ENCODE measurements around the gene ITPKA.

The ITPKA gene

DNA sequence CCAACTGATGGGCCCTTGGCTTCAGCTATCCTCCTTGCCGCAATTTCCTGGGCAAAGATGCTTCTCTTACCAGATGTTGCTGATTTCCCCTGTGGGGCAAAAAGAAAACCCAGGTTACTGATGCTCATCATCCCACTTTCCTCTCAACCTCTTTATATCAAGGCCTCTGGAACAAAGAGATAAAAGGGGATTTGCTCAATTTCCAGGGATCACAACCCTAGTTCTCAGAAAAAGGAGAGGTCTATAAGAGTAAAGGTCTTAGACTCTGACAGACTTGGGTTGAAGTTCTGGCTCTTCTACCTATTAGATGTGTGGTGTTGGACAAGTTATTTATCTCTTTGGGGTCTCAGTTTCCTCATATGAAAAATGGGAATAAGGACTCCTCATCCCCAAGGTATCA, 41.9 kb downstream of the ITPKA start:
- TF ChIP-seq, protein P1, sequence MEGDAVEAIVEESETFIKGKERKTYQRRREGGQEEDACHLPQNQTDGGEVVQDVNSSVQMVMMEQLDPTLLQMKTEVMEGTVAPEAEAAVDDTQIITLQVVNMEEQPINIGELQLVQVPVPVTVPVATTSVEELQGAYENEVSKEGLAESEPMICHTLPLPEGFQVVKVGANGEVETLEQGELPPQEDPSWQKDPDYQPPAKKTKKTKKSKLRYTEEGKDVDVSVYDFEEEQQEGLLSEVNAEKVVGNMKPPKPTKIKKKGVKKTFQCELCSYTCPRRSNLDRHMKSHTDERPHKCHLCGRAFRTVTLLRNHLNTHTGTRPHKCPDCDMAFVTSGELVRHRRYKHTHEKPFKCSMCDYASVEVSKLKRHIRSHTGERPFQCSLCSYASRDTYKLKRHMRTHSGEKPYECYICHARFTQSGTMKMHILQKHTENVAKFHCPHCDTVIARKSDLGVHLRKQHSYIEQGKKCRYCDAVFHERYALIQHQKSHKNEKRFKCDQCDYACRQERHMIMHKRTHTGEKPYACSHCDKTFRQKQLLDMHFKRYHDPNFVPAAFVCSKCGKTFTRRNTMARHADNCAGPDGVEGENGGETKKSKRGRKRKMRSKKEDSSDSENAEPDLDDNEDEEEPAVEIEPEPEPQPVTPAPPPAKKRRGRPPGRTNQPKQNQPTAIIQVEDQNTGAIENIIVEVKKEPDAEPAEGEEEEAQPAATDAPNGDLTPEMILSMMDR (IDR thresholded peaks at IDR 0.05; ENCODE audit: borderline replicate concordance, control extremely low read depth, extremely low read depth, insufficient read depth, missing control alignments) = no peak
- in situ Hi-C loops (cut with MboI; ENCODE audit: low sequenced_read_pairs, unreplicated experiment) = no loop called here
- no peak for DNase-seq (ENCODE audit: low spot score)

DNA sequence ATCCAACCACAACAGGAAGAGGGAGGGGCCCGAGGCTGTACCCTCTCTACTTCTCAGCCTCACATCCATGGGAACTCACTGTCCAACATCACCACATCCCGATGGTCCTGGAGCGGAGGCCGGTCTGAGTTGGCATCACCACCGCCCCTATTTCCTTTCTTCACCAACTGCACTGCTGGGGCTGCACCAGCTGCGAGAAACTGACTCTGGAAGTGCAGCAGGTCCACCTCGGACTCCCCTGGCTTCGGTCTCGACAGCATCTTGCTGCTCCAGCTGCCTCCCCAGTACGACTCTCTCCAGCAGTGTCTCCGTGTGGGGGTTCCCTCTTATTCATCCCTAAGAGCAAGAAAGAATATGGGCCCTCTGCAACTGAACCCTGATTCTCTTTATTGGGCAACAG, 43.2 kb downstream of the ITPKA start:
- in situ Hi-C loops (cut with MboI; ENCODE audit: low sequenced_read_pairs, unreplicated experiment) = no loop called here
- no peak for DNase-seq (ENCODE audit: low spot score)
- TF ChIP-seq, protein P1 (IDR thresholded peaks at IDR 0.05; ENCODE audit: borderline replicate concordance, control extremely low read depth, extremely low read depth, insufficient read depth, missing control alignments) = no peak

DNA sequence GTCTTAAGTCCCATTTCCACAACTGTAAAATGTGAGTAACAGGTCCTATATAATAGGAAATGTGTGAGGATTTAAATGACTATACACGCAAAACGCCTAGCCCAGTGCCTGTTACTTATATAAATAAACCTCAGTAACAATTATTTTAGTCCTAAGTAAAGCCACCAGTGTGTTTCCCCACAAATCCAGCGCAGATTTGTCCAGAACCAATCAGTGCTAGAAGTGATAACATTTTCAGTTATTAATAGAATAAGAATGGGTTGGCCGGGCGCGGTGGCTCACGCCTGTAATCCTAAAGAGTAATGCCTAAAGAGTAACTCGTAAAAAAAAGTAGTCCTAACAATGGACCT, 49.8 kb downstream of the ITPKA start:
- in situ Hi-C loops (cut with MboI; ENCODE audit: low sequenced_read_pairs, unreplicated experiment) = no loop called here
- TF ChIP-seq, protein P1 (IDR thresholded peaks at IDR 0.05; ENCODE audit: borderline replicate concordance, control extremely low read depth, extremely low read depth, insufficient read depth, missing control alignments) = no peak
- no peak for DNase-seq (ENCODE audit: low spot score)

DNA sequence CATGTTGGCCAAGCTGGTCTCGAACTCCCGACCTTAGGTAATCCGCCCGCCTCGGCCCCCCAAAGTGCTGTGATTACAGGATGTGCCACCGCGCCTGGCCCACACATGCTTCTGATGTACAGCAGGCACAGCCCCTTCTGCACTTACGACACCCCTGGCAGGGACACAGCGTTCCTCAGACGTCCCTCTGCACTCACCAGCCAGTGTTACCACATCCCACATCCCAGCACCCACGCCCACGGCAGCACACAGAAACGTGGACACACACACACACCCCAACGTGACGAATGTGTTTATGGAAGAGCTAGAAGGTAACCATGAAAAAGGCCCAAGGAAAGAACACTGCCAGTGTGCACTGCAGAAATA, 51.0 kb downstream of the ITPKA start:
- TF ChIP-seq, protein P1 (IDR thresholded peaks at IDR 0.05; ENCODE audit: borderline replicate concordance, control extremely low read depth, extremely low read depth, insufficient read depth, missing control alignments) = no peak
- in situ Hi-C loops (cut with MboI; ENCODE audit: low sequenced_read_pairs, unreplicated experiment) = no loop called here
- DNase-seq (ENCODE audit: low spot score) = no peak

DNA sequence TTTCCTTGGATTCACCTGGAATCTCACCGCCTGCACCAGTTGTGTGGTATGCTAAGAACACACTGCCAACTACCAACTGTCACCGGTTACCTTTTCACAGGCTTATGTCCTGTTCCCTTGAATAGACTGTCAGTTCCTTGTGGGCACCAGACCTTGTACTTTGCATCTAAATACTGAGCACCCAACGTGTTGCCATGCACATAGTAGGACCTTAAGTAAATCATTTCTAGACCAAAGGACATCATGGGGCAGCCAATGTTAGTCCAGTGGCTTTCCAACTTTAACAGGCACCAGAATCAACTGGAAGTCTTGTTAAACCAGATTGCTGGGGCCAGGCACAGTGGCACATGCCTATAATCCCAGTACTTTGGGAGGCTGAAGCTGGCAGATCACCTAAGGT, 51.5 kb downstream of the ITPKA start:
- in situ Hi-C loops (cut with MboI; ENCODE audit: low sequenced_read_pairs, unreplicated experiment) = no loop called here
- no peak for DNase-seq (ENCODE audit: low spot score)

DNA sequence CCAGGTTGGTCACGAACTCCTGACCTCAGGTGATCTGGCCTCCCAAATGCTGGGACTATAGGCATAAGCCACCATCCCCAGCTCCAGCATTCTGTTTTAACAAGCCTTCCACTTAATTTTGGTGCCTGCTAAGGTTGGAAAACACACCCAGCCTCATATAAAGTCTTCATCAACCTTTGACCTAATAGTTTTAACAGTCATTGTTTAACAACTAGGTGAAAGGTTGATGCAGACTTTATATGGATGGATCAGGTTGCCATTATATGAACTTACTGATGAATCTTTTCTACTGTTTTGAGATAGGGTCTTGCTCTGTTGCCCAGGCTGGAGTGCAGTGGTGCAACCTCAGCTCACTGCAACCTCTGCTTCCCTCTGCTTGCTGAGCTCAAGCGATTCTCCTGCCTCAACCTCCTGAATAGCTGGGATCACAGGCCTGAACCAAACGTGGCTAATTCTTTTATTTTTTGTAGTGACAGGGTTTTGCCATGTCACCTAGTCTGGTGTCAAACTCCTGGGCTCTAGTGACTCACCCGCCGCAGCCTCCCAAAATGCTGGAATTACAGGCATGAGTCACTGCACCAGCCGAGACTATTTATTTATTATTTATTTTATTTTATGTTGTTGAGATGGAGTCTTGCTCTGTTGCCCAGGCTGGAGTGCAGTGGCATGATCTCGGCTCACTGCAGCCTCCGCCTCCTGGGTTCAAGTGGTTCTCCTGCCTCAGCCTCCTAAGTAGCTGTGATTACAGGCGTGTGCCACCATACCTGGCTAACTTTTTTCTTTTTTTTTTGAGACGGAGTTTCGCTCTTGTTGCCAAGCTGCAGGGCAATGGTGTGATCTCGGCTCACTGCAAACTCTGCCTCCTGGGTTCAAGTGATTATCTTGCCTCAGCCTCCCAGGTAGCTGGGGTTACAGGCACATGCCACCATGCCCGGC, 53.4 kb downstream of the ITPKA start:
- TF ChIP-seq, protein P1 (IDR thresholded peaks at IDR 0.05; ENCODE audit: borderline replicate concordance, control extremely low read depth, extremely low read depth, insufficient read depth, missing control alignments) = no peak
- DNase-seq (ENCODE audit: low spot score) = no peak
- in situ Hi-C loops (cut with MboI; ENCODE audit: low sequenced_read_pairs, unreplicated experiment) = no loop called here

More for the DNA sequence above, 51.5 kb downstream of the ITPKA start:
- TF ChIP-seq, protein P1 (IDR thresholded peaks at IDR 0.05; ENCODE audit: borderline replicate concordance, control extremely low read depth, extremely low read depth, insufficient read depth, missing control alignments) = no peak
